H1 (cell line): ENCODE measurements around the gene CORO6.

Source experiments
- CTCF ChIP-seq, 3 experiments: IDR thresholded peaks; 1 replicate in 2 of 3; 2 replicates in 1 of 3; pipeline versions ENCODE4 v1.5.1 to v1.6.1; 2011; ENCODE audit warnings: low read length in 3 of 3, mild to moderate bottlenecking in 3 of 3, inconsistent platforms in 2 of 3, low read depth in 1 of 3, moderate library complexity in 1 of 3; ENCODE audit not compliant: insufficient read depth in 1 of 3; ENCODE audit errors: control extremely low read depth in 1 of 3
- POLR2A ChIP-seq, 2 experiments: IDR thresholded peaks; 1 replicate in 1 of 2; 2 replicates in 1 of 2; pipeline ENCODE4 v1.6.1; 2011; ENCODE audit warnings: low read depth in 2 of 2, low read length in 2 of 2, mild to moderate bottlenecking in 2 of 2; ENCODE audit errors: control extremely low read depth in 1 of 2
- SP1 ChIP-seq: IDR thresholded peaks from 2 replicates; pipeline ENCODE4 v1.6.1; 2011; ENCODE audit warnings: low read depth, low read length
- TF ChIP-seq, protein P1 (sequence below): IDR thresholded peaks from 2 replicates; pipeline ENCODE4 v1.6.1; 2011; ENCODE audit warnings: low read length, improper control_type of control experiment

DNA sequence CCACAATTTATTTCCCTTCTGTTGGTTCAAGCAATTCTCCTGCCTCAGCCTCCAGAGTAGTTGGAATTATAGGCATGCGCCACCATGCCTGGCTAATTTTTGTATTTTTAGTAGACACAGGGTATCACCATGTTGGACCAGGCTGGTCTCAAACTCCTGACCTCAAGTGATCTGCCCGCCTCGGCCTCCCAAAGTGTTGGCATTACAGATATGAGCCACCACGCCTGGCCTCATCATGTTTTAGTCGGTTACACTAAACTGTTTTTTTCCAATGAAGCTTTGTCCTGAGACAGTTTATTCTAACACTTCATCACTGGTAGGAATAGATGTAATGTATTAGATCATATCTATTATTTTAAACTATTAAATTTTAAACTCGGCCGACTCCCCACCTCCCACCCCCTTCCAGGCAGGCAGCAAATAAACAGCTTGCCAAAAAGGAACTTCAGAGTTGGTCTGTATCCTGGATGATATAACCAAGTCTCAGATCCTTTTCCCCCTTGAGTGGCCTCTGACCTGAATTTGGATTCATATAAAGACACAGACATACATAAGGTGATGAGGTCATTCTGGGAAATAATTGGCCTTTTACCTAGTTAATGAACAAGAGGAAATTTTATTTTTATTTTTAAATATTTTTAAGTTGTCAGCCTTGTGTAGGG is 18.4 kb upstream of the CORO6 start:
- TF ChIP-seq SP1 (no peak), CTCF (IDR thresholded peaks at IDR 0.05; ENCODE audit: control extremely low read depth in 1 of 3, insufficient read depth in 1 of 3, low read depth in 1 of 3, low read length in 3 of 3) (no peak), POLR2A (IDR thresholded peaks at IDR 0.05; ENCODE audit: control extremely low read depth in 1 of 2, low read depth in 2 of 2, low read length in 2 of 2) (no peak)
- TF ChIP-seq, protein P1, sequence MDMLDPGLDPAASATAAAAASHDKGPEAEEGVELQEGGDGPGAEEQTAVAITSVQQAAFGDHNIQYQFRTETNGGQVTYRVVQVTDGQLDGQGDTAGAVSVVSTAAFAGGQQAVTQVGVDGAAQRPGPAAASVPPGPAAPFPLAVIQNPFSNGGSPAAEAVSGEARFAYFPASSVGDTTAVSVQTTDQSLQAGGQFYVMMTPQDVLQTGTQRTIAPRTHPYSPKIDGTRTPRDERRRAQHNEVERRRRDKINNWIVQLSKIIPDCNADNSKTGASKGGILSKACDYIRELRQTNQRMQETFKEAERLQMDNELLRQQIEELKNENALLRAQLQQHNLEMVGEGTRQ: no peak
